ENCODE measurements around the gene CCDC57.

Gene CCDC57

DNA sequence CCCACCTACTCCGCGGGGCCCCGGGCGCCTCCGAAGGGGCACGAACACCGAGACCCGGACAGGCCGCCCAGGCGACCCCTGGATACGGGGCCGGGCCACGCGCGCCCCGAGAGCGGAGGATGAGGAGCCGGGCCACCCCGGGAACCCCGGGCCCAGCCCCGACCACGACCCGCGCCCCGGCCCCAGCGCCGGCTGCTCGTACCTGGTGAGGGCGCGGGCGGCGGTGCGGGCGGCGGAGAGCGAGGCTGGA, 114.8 kb downstream of the CCDC57 start:
- in situ Hi-C loops (cut with MboI; ENCODE audit: low sequenced_read_pairs): no loop called here

DNA sequence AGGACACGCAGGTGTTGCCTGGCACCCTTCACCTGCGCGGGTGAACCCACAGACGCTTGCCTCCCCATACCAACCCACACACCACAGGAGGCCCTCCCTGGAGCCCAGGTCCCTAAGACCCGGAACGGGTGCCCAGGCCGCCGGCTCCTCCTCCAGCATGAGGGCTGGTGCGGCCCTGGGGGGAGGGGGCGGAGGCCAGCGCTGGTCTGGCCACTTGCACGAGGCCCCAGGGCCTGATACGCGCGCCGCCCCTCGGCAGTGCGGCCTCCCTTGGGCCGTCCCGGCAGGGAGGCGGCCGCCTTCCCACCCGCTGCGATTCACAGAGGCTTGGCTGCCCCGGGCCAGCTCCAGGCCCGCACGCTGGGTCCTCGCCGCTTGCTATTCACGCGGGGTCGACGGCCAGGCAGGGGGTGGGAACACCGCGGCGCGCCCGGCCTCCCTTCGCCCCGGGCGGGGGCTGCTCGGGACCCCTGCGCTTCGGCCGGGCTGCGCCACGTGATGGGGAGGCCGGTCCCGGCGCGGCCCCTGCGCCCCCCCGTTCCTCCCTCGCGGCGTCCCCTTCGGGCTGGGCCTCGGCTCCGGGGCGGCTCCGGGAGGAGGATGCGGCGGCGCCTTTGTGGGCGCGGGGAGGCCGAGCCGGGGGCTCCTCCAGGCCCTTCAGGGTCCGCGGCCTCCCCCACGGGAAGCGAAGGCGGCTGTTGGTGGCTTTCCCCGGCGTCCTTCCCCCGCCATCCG, 115.3 kb downstream of the CCDC57 start:
- in situ Hi-C loops (cut with MboI; ENCODE audit: low sequenced_read_pairs): no loop called here

DNA sequence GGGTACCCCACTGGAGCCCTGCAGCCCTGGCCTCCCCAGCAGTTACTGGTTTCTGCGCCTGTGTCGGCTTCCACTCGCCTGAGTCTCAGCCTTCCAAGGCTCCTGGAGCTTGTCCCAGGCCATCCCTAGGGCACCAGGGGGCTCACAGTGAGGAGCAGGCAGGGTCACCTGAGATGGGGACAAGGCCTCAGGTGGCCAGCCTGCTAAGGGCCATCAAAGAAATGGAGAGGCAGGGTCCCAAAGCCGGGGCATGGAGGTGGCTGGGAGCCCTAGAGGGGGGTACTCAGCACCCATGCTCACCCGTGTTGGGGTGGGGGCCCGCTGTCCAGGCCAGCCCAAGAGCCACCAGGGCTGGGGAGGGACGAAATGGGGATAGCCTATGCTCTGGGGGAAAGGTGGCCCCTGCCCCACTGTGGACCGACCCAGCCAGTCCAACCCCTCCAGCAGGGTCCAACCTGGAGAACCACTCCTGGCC, 115.9 kb downstream of the CCDC57 start:
- in situ Hi-C loops (cut with MboI; ENCODE audit: low sequenced_read_pairs): no loop called here

DNA sequence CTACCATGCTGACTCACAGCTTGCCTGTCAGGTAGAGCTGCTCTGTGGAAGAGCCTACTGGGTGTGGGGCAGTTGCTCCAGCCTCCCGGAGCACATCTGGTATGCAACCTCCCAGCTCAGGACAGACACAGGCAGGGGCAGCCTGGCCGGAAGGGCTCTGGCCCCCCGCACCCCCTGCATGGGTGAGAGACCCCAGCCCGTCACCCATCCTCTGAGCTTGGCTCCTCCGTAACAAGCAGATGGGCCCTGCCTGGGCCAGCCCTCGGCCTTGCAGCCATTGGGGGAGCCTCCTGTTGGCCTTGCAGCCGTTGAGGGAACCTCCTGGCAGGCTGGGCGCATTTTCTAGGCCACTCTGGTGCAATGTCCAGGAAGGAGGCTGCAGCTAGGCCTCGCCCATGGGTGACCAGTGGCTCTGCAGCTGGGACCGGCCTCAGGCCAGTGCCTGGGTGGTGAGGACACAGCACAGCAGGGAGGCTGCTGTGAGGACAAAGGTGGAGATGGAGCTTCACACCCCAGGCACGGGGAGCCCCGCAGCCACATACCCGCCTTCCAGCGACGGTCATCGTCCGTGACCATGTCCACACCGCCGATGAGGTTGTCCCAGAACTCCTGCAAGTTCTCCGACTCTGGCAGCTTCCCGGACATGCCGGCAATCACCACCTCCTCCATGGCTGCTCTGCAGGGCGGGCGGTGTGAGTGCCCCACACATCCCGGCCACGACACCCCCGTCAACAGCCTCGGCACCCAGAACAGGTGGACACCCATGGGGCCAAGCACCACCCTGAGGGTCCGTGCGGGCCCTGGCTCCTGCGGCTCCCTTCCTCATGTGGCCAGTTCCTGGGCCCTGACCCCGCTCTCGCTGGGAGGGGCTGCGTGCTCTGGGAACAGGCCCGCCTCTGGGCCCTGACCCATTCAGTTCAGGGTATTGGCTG, 116.6 kb downstream of the CCDC57 start:
- in situ Hi-C loops (cut with MboI; ENCODE audit: low sequenced_read_pairs): no loop called here

DNA sequence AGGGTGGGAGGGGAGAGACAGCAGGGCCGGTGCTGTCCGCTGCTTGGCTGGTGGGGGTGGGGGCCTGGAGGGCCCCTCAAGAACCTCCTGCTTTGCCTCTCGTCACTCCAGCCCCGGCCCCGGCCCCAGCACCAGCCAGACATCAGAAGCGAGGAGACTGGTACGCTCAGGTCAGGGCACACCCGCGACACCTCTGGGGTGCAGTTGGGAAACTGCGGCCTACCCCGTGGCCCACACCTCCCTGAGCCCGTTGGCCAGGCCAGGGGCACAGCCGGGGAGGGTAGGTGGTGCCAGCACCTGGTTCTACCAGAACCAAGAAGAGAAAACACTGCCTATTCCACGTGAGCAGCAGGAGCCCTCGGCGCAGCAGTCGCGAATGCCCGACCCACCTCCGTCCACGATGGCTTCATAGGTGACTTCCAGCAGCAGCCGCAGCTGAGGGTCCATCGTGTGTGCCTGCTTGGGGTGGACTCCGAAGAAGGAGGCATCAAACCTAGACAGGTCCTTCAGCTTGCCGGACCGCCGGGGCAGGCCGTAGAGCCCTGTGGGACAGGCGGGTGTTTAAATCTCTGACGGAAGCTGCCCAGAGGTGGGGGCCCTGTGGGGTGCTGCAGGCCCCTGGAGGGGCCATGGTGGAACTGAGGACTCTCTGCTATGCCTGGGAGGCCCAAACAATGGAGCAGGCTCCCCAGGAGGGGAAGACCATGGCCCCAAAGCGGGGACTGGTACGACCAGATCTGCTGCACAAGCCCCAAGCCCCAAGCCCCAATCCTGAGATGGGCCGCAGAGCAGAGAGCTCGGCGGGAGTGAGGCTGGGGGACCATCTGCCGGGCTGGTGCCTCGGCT, 117.5 kb downstream of the CCDC57 start:
- in situ Hi-C loops (cut with MboI; ENCODE audit: low sequenced_read_pairs): no loop called here

DNA sequence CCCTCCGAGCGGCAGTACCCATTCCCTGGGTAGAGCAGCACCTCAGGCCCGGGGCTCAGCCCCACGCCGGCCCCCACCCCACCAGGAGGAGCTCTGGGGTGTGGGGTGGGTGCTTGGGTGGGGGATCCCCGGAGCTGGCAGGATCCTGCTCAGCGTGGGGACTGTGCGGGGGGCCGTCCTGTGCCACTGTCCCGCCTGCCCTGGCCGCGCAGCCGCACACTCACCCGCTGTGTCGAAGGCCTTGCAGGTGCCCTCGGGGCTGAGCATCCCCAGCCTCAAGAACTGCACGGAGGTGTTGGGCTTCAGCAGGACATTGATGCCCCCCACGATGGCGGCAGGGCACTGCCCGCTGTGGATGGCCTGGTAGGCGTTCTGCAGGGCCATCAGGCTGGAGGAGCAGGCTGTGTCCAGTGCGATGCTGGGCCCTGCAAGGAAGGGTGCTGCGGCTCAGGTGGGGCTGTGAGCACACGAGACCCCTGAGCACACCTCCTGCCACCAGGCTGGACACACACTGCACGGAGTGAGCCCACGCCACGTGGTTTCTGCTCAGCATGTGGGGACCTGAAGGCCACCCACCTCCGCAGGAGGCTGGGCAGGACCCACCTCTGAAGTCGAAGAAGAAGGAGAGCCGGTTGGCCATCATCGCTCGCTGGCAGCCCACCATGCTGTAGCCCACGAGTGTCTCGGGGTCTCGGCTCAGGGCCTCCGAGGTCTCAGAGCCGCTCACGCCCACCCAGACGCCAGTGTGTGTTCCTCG, 119.5 kb downstream of the CCDC57 start:
- in situ Hi-C loops (cut with MboI; ENCODE audit: low sequenced_read_pairs): no loop called here

DNA sequence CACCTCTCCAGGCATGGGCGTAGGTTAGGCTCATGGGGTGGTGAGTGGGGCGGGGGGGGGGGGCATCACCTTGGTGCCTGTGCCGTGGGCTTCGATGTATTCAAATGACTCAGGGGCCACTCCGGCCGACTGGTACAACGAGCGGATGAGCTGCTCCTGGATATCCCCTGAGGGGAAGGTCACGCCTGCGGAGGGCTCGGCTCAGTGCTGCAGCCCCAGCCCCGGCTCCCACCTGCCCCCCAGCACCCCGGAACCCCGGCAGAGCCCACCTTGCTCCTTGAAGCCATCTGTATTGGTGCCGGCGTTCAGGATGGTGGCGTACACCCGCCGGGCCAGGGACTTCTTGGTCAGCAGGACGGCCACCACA, 120.0 kb downstream of the CCDC57 start:
- in situ Hi-C loops (cut with MboI; ENCODE audit: low sequenced_read_pairs): no loop called here

DNA sequence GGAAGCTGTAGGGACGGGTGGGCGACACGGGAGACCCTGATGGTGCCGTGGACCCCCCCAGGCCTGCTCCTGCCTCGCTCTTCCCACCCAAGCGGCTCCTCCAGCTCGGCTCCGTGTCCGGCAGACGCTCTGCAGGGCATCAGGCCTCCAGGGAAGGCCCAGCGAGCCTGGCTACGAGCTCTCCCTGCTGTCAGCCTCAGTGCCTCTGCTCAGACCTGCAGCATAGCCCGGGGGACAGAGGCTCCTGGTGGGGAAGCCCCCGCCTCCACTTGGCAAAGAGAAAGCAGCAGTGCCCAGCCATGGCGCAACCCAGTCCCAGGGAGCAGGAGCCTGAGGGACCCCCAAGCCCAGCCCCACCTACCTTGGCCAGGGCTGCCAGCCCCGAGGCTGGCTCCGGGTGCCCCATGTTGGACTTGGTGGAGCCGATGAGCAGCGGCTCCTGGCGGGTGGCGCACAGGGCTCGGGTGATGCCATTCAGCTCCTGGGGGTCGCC, 120.5 kb downstream of the CCDC57 start:
- in situ Hi-C loops (cut with MboI; ENCODE audit: low sequenced_read_pairs): no loop called here

DNA sequence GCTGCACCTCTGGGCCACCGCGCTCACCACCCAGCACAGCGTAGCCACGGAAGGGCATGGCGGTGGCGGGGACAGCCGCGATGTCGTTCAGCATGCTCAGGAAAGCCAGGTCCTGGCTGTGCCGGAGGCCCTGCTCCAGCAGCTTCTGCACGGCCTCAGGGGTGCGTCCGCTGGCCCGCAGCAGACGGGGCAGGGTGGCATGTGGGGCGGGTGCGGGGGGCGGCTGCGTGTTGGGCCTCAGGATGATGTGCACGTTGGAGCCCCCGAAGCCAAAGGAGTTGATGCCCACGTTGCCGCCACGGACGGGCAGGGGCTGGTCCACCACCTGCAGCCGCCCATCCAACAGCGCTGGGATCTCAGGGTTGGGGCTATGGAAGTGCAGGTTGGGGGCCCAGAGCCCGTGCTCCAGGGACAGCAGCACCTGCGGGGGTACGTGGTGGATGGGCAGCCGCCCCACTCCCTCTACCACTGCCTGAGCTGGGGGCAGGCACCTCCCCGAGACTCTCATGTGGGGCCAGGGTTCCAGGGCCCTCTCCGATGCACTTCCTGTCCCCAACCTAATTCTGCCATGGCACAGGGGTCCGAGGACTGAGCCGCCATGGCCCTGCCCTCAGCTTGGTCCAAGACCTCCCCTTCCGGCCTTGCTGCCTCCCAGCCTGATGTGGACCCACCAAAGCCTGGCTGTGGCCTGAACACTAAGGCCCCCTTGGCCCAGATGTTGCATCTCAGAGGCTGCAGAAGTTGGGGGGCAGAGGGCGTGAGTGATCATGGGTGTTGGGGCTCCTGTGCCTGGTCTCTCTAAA, 121.2 kb downstream of the CCDC57 start:
- in situ Hi-C loops (cut with MboI; ENCODE audit: low sequenced_read_pairs): no loop called here

DNA sequence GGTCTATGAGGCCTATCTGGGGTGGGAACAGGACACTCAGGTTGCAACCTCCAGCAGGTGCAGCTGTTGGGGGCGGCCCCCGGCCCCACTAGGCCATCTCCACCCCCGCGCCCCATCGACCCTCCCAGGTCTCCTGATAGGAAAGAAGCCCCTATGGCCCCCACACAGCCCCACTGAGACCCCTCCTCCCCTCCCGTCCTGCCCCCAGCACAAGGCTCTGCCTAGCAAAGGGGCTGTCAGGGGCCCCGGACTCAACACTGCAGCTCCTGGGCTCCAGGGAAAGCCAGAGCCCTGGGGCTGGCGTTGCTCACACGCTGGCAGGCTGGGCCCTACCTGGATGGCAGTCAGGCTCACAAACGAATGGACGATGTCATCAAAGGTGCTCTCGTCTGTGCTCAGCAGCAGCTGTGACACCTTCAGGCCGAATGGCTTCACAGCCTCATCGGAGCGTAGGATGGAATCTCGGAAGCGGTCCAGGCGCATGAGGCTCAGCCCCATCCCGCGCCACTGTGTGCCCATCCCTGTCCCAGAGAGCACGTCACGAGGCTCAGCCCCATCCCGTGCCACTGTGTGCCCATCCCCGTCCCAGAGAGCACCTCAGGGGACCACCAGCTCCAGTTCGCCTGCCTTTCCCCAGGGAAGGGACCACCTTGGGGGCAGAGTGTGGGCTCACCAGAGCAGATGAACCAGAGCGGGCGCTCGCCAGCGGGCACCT, 121.9 kb downstream of the CCDC57 start:
- in situ Hi-C loops (cut with MboI; ENCODE audit: low sequenced_read_pairs): no loop called here

DNA sequence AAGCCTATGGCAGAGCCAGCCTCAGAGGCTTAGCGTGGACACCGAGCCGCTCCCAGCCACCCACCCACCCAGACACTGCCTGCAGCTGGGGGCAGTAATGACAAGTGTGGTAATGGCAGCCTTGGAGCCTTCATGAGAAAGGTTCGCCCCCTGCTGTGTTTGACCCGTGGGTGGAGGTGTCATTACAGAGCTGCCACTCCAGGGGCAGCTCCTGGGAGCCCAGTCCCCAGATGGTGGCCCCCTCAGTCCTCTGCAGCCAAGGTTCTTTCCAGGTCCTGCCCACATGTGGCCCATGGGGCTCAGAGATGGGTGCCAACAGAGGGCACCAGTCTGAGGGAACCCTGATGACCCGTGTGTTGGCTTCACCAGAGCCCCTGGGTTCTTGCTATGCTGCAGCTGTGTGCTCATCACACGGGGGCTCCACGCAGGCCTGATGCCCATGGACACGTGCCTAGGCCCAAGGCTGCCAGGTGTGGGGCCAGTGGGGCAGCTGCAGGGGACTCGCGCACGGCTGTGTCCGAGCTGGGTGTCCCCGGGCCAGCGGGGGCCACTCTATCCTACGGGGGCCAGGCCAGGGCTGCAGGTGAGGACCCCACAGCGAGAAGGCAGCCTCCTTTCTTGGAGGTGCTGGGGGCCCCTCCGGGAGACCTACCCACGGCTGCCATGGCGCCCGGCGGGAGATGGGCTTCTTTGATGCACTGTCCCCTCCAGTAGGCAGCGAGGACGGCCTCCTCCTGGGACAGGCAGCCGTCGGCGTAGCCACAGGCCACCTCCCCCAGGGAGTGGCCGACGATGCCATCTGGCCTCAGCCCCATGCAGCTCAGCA, 122.7 kb downstream of the CCDC57 start:
- in situ Hi-C loops (cut with MboI; ENCODE audit: low sequenced_read_pairs): no loop called here

DNA sequence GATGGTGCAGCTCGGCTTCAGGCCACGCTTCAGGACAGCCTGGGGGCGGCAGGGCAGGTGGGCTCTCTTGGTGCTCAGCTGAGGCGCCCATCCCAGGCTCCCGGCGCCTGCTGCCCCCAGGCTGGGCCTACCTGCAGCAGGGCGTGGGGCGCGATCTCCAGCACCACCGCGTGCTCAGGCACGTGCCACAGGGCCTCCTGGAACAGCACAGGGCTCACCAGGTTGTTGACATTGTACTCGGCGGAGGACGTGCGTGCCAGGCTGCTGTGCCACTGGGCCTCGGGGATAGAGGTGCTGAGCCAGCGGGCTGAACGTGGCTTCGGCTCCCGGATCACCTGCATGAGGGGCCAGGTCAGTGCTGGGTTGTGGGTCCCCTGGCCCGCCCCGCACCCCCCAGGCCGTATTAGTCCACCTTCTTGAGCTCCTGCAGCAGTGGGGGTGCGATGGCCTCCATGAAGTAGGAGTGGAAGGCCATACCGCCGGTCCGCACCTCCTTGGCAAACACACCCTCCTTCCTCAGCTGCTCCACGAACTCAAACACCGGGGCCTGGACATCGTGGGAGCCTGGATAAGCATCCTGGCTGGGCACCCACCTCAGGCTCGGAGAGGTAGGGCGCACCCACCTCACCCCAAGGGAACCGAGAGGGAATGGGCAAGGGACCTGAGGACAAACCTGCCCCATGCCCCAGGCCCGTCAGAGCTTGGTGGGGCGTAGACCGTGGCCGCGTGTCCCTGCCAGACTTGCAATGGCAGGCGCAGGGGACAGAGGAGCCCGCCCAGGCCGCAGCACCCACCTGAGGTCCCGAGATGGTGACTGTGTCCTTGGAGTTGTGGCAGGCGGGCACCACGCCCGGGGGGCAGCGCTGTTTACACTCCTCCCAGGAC, 123.6 kb downstream of the CCDC57 start:
- in situ Hi-C loops (cut with MboI; ENCODE audit: low sequenced_read_pairs): no loop called here

DNA sequence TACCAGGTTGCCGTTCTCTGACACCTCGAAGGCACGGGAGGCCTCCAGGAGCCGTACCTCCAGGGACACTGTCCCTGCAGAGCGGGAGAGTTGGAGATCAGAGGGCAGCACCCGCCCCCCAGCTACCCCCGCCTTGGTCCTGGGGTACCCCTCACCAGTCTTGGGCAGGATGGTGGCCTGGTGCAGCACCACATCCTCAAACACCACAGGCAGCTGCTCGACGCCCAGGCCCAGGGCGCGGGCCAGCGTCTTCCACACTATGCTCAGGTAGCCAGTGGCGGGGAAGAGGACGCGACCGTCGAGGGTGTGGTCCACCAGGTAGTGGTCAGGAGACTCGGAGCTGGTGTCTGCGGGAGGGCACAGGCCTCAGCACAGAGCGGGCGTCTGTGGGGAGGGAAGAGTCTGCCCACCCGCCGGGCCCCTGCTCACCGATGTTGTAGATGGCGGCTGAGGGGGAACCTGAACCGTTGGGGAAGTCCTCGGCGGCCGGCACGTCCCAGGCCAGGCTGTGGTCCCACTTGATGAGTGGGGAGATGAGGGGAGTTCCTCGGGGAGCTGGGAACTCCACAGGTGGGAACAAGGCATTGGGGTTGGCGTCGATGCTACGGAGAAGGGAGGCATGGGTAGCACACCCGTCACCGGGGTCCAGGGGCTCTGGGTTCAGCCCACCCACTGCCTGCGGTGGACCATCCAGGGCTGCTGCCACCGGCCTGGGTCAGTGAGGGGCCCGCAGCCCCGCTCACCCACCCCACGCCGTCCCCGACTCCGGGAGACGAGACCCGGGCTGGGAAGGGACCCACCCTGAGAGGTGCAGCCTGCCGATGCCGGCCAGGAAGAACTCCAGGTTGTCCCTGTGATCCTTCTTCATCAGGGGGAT, 124.4 kb downstream of the CCDC57 start:
- in situ Hi-C loops (cut with MboI; ENCODE audit: low sequenced_read_pairs): no loop called here

DNA sequence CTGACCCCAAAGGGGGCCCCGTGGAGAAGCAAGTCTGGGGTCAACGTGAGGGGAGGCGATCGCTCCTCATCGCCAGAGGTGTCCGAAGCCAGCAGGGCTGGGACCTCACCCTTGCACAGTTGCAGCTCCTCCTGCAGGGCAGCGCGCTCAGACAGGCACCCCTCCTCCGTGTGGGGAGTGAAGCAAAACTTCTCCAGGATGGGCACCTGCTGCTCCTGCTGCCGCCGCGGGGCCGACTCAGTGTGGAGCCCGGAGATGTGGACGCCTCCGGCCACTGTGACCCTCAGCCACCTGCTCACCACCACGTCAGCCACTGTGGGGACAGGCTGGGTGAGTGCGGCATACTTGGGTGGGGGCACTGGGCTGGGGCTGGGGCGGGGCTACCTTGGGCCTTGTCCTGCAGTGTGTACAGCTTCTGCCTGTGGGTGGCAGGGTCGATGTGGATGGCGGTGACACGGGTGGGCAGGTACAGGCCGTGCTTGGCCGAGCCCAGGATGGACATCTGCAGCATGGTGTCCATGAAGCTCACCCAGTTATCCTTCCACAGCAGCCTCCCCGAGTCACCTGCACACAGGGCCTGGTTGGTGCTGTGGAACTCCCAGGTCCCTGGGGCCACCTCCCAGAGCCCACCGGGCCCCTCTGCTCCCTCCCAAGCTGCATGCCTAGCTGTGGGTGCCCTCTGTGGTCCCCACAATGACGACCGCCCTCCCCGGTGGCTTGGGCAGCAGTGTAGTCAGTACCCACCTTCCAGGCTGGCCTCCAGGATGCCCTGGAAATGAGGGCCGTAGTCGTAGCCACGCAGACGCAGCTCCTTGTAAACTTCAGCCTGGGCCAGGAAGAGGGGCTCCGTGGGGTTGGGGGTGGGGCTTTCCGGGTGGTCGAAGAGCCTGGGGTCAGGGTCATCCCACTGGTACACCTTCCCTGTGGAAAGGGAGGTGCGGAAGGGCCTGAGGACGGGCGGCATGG, 125.4 kb downstream of the CCDC57 start:
- in situ Hi-C loops (cut with MboI; ENCODE audit: low sequenced_read_pairs): no loop called here
